ENCODE measurements around the gene IAH1. TPM values are rescaled to one million over a fixed set of nuclear protein-coding genes. Genes with fewer than 3 reads are reported as not detected.

IAH1 gene
- total RNA-seq, 1 donor from 2014 or later: 51.9 TPM

DNA sequence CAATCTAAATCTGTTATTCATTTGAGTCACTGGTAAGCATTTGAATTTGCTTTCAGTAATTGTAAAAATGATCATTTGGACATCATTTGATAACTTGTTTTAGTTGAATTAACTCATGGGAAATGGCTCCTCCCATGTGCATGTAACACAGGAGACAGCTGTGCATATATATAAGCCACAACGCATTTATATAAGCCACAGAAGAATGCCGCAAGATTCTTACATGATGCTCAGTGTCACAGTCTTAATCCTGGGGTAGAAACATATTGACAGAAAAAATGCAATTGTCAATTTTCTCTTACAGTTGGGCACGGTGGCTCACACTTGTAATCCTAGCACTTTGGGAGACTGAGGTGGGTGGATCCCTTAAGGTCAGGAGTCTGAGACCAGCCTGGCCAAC, 13.3 kb upstream of the IAH1 start:
- peaks cover 1% of the 10 kb centered on the region for H3K36me3 ChIP-seq (ENCODE audit: control insufficient read depth, insufficient read depth, low read length)
- no peak overlapping the region for H3K4me3 ChIP-seq (ENCODE audit: low read depth, low read length)
- DNase-seq (ENCODE audit: low read depth): no peak
- TF ChIP-seq, protein P1, sequence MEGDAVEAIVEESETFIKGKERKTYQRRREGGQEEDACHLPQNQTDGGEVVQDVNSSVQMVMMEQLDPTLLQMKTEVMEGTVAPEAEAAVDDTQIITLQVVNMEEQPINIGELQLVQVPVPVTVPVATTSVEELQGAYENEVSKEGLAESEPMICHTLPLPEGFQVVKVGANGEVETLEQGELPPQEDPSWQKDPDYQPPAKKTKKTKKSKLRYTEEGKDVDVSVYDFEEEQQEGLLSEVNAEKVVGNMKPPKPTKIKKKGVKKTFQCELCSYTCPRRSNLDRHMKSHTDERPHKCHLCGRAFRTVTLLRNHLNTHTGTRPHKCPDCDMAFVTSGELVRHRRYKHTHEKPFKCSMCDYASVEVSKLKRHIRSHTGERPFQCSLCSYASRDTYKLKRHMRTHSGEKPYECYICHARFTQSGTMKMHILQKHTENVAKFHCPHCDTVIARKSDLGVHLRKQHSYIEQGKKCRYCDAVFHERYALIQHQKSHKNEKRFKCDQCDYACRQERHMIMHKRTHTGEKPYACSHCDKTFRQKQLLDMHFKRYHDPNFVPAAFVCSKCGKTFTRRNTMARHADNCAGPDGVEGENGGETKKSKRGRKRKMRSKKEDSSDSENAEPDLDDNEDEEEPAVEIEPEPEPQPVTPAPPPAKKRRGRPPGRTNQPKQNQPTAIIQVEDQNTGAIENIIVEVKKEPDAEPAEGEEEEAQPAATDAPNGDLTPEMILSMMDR (IDR thresholded peaks at IDR 0.05; ENCODE audit: insufficient read depth, low read length, poor library complexity, severe bottlenecking): no peak
- H3K27me3 ChIP-seq (ENCODE audit: control insufficient read depth, insufficient read depth, low read length): no peaks in the 10 kb centered on the region

DNA sequence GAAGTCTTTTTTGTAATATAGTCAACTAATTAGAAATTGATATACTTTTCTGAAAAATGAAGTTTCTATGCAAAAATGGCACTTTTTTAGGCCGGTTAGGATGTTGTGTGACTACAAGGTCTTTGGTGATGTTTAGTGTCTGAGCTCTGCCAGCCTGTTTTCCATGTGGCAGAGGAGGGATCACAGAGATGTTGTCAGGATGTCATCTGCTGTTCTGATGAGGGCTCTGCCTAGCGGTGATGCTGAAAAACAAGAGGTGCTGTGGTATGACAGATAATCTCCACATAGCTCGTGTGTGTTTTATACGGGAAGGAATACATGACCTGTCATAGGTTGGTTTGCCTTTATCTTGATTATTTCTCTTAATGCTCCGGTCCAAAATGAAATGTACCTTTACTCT, 12.0 kb upstream of the IAH1 start:
- Histone ChIP-seq H3K27me3 (ENCODE audit: control insufficient read depth, insufficient read depth, low read length) (no peaks in the 10 kb centered on the region), H3K36me3 (ENCODE audit: control insufficient read depth, insufficient read depth, low read length) (peaks cover 1% of the 10 kb centered on the region), H3K4me3 (ENCODE audit: low read depth, low read length) (no peak overlapping the region)
- TF ChIP-seq, protein P1 (IDR thresholded peaks at IDR 0.05; ENCODE audit: insufficient read depth, low read length, poor library complexity, severe bottlenecking): no peak
- no peak for DNase-seq (ENCODE audit: low read depth)

- TF ChIP-seq, protein P1 (IDR thresholded peaks at IDR 0.05; ENCODE audit: insufficient read depth, low read length, poor library complexity, severe bottlenecking): no peak
- H3K36me3 ChIP-seq (ENCODE audit: control insufficient read depth, insufficient read depth, low read length): peaks cover 1% of the 10 kb centered on the region
Measured at GRCh38 chr2:9462886-9463697, 11.3 kb upstream of the IAH1 start.

GRCh38 chr2:9463698-9464034, 10.7 kb upstream of the IAH1 start:
- H3K27me3 ChIP-seq (ENCODE audit: control insufficient read depth, insufficient read depth, low read length): no peaks in the 10 kb centered on the region
- TF ChIP-seq, protein P1 (IDR thresholded peaks at IDR 0.05; ENCODE audit: insufficient read depth, low read length, poor library complexity, severe bottlenecking): no peak
- H3K4me3 ChIP-seq (ENCODE audit: low read depth, low read length): no peak overlapping the region
- DNase-seq (ENCODE audit: low read depth): no peak
- peaks cover 1% of the 10 kb centered on the region for H3K36me3 ChIP-seq (ENCODE audit: control insufficient read depth, insufficient read depth, low read length)

More at GRCh38 chr2:9462886-9463697, 11.3 kb upstream of the IAH1 start:
- DNase-seq (ENCODE audit: low read depth): no peak
- Histone ChIP-seq H3K27me3 (ENCODE audit: control insufficient read depth, insufficient read depth, low read length) (no peaks in the 10 kb centered on the region), H3K4me3 (ENCODE audit: low read depth, low read length) (no peak overlapping the region)

GRCh38 chr2:9465170-9465569, 9.2 kb upstream of the IAH1 start:
- DNase-seq (ENCODE audit: low read depth): no peak

More at GRCh38 chr2:9465170-9465569, 9.2 kb upstream of the IAH1 start:
- Histone ChIP-seq H3K27me3 (ENCODE audit: control insufficient read depth, insufficient read depth, low read length) (no peaks in the 10 kb centered on the region), H3K36me3 (ENCODE audit: control insufficient read depth, insufficient read depth, low read length) (peaks cover 1% of the 10 kb centered on the region), H3K4me3 (ENCODE audit: low read depth, low read length) (no peak overlapping the region)
- TF ChIP-seq, protein P1 (IDR thresholded peaks at IDR 0.05; ENCODE audit: insufficient read depth, low read length, poor library complexity, severe bottlenecking): no peak
